Effector memory CD4-positive, alpha-beta T cell (primary cell): ENCODE measurements around the gene DUOXA2.
"Not testable (repeated sequence)": the region's sequence is repeated elsewhere in the genome, so short reads cannot be mapped to it uniquely, and the experiment has no call there.

Experiments
- DNase-seq, 3 donors: peaks; one replicate each; pipeline ENCODE4 v3.0.0-alpha.2; 2020
- H3K27ac ChIP-seq: 2 replicates; pipeline ENCODE4 v1.7.0; 2013; ENCODE audit warnings: mild to moderate bottlenecking, low read length, moderate library complexity; ENCODE audit not compliant: insufficient read depth, poor library complexity, severe bottlenecking
- H3K27me3 ChIP-seq: replicated peaks from 2 replicates; pipeline ENCODE4 v1.7.0; 2013; ENCODE audit warnings: mild to moderate bottlenecking, low read length; ENCODE audit not compliant: insufficient read depth, control insufficient read depth, poor library complexity, severe bottlenecking
- H3K36me3 ChIP-seq: 2 replicates; pipeline ENCODE4 v1.7.0; 2013; ENCODE audit warnings: mild to moderate bottlenecking, low read length, moderate library complexity; ENCODE audit not compliant: control insufficient read depth, insufficient read depth
- H3K4me1 ChIP-seq: 2 replicates; pipeline ENCODE4 v1.7.0; 2013; ENCODE audit warnings: low read length, mild to moderate bottlenecking; ENCODE audit not compliant: control insufficient read depth, insufficient read depth, poor library complexity, severe bottlenecking
- H3K4me3 ChIP-seq: 2 replicates; pipeline ENCODE4 v1.7.0; 2013; ENCODE audit warnings: low read length, low read depth, mild to moderate bottlenecking; ENCODE audit not compliant: insufficient read depth, poor library complexity, severe bottlenecking
- H3K9me3 ChIP-seq: 2 replicates; pipeline ENCODE4 v1.7.0; 2013; ENCODE audit warnings: mild to moderate bottlenecking, low read length, moderate library complexity; ENCODE audit not compliant: control insufficient read depth

The DUOXA2 gene

GRCh38 chr15:45135705-45136377 lies 21.7 kb downstream of the DUOXA2 start:
- H3K9me3 ChIP-seq, DNase-seq, H3K4me1 ChIP-seq, H3K4me3 ChIP-seq, H3K27ac ChIP-seq, H3K36me3 ChIP-seq: not testable (repeated sequence)
- peaks cover 25% of the 10 kb centered on the region for H3K27me3 ChIP-seq

DNA sequence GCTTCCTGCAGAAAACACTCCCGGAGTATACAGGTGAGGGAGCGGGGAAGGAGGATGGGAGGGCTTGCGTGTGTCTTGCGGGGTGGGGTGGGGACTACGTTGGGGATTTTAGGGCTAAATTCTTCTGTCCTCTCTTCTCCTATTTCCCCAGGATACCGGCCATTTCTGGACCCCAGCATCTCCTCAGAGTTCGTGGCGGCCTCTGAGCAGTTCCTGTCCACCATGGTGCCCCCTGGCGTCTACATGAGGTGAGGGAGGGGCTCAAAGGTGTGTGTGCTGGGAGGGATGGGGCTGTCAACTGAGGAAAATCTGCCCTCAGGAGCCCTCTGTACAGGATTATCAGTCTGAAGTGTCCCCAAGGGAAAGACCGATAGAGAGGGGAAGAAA lies 22.2 kb downstream of the DUOXA2 start:
- DNase-seq: no peak
- Histone ChIP-seq H3K4me3 (no peak overlapping the region), H3K27me3 (peaks cover 25% of the 10 kb centered on the region), H3K9me3 (no peaks in the 10 kb centered on the region), H3K4me1 (peaks cover 5% of the 10 kb centered on the region), H3K36me3 (no peaks in the 10 kb centered on the region), H3K27ac (no peak overlapping the region)

GRCh38 chr15:45137703-45138102 lies 23.6 kb downstream of the DUOXA2 start:
- Histone ChIP-seq H3K27me3 (peaks cover 25% of the 10 kb centered on the region), H3K27ac (no peak overlapping the region), H3K36me3 (no peaks in the 10 kb centered on the region), H3K4me1 (peaks cover 5% of the 10 kb centered on the region), H3K9me3 (no peaks in the 10 kb centered on the region), H3K4me3 (no peak overlapping the region)
- no peak for DNase-seq

DNA sequence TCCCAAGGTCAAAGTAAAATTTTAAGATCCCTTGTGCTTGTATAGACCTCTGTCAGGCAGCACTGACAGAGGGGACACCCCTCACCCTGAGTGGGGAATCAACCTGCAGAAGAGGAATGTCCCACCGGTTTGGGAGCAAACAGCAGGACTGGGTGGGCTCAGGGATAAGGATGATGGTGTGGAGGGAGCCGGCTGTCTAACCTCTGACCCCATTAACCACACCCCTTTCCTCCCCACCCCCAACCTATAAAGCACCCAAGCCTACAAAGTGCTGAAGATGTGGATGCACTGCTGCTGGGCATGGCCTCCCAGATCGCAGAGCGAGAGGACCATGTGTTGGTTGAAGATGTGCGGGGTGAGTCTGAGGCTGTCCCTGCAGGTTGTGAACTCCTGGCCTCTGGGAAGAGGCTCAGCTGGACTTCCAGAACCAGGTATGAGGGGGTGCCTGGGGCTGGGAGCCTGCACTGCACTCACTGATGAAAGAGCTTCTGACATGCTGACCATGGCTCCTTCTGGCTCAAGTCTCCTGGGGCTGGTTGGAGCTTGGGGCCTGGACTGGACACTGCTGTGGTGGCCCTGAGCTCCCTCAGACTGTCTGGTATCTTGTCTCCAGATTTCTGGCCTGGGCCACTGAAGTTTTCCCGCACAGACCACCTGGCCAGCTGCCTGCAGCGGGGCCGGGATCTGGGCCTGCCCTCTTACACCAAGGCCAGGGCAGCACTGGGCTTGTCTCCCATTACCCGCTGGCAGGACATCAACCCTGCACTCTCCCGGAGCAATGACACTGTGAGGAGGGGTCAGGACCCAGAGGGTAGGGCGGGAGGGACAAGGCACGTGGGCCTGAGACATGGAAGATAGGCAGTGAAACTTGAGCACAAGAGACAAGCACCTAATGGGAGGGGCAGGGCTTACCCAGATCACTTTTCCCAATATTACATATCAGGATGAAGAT lies 25.0 kb downstream of the DUOXA2 start:
- H3K27me3 ChIP-seq: peaks cover 20% of the 10 kb centered on the region
- DNase-seq: no peak
- no peaks in the 10 kb centered on the region for H3K9me3 ChIP-seq
- H3K36me3 ChIP-seq: no peaks in the 10 kb centered on the region
- H3K4me1 ChIP-seq: peaks cover 5% of the 10 kb centered on the region
- no peak overlapping the region for H3K4me3 ChIP-seq
- no peak overlapping the region for H3K27ac ChIP-seq

- no peaks in the 10 kb centered on the region for H3K36me3 ChIP-seq
- no peak overlapping the region for H3K27ac ChIP-seq
- no peak overlapping the region for H3K4me3 ChIP-seq
- peaks cover 17% of the 10 kb centered on the region for H3K27me3 ChIP-seq
- DNase-seq: no peak
- H3K9me3 ChIP-seq: no peaks in the 10 kb centered on the region
- H3K4me1 ChIP-seq: peaks cover 5% of the 10 kb centered on the region
These were observed 25.6 kb downstream of the DUOXA2 start for GRCh38 chr15:45139770-45140169.

DNA sequence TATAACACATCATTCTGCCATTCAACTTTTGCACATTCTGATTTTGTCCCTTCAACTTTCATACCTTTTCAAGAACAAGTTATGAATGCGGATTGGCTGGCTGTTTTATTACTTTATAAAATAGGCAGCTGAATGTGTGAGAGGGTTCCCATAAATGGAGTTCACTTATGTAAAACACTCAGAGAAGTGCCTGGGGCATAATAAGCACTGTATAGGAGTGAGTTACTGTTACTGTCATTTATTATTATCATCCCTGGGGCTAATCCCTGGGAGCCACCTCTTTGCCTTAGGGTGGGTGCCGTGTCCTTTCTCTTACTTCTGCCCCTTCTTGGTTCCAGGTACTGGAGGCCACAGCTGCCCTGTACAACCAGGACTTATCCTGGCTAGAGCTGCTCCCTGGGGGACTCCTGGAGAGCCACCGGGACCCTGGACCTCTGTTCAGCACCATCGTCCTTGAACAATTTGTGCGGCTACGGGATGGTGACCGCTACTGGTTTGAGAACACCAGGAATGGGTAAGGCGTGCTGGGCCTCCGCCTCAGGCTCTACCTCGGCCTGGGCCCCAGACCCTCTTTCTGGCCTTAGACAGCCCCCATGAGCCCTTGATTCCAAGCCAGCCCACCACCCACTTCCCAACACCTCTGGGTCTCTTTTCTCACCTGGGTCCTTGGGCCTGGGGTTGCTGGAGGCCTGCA lies 26.6 kb downstream of the DUOXA2 start:
- Histone ChIP-seq H3K4me3 (no peak overlapping the region), H3K4me1 (no peaks in the 10 kb centered on the region), H3K27ac (no peak overlapping the region), H3K36me3 (no peaks in the 10 kb centered on the region), H3K9me3 (no peaks in the 10 kb centered on the region), H3K27me3 (peaks cover 12% of the 10 kb centered on the region)
- DNase-seq: no peak

DNA sequence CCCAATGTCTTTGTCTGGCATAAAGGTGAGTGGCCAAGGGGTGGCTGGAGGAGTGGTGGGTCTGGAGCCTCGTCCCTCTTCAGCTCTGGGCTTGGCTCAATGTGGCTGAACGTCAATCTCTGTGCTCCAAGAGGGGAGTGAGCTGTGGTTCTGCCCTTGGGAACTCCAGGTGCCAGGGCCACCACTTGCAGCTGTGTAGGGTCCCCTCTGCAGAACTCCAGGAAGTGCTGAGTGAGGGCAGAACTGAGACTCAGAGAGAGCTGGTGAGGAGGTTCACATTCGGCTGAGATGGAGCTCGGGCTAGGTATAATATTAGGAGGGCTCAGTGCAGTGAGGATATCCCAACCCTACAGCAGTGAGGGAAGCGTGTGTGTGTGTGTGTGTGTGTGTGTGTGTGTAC lies 27.3 kb downstream of the DUOXA2 start:
- H3K9me3 ChIP-seq: no peaks in the 10 kb centered on the region
- no peak overlapping the region for H3K4me3 ChIP-seq
- no peaks in the 10 kb centered on the region for H3K4me1 ChIP-seq
- H3K27me3 ChIP-seq: peaks cover 6% of the 10 kb centered on the region
- no peaks in the 10 kb centered on the region for H3K36me3 ChIP-seq
- no peak for DNase-seq
- H3K27ac ChIP-seq: no peak overlapping the region

DNA sequence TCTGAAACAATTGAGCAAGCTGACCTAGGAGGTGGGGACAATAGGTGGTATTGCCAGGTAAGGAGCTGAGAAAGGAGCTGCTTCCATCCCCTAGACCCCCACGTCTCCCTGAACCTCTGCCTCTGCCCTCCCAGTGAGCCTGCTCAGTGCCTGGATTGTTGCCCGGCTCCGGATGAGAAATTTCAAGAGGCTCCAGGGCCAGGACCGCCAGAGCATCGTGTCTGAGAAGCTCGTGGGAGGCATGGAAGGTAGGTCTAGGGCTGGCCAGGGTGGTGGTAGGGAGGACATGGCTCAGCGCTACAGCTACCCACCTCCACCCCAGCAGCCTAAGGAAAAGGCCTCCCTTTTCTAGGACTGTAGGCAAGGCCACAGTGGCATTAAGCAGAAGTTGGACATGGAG lies 28.9 kb downstream of the DUOXA2 start:
- Histone ChIP-seq H3K4me3 (no peak overlapping the region), H3K36me3 (no peaks in the 10 kb centered on the region), H3K9me3 (no peaks in the 10 kb centered on the region), H3K27ac (no peak overlapping the region), H3K27me3 (no peaks in the 10 kb centered on the region), H3K4me1 (no peaks in the 10 kb centered on the region)
- DNase-seq: no peak

GRCh38 chr15:45143946-45144345 lies 29.8 kb downstream of the DUOXA2 start:
- H3K36me3 ChIP-seq: no peaks in the 10 kb centered on the region
- no peaks in the 10 kb centered on the region for H3K4me1 ChIP-seq
- H3K4me3 ChIP-seq: no peak overlapping the region
- H3K9me3 ChIP-seq: no peaks in the 10 kb centered on the region
- no peaks in the 10 kb centered on the region for H3K27me3 ChIP-seq
- no peak for DNase-seq
- H3K27ac ChIP-seq: no peak overlapping the region

DNA sequence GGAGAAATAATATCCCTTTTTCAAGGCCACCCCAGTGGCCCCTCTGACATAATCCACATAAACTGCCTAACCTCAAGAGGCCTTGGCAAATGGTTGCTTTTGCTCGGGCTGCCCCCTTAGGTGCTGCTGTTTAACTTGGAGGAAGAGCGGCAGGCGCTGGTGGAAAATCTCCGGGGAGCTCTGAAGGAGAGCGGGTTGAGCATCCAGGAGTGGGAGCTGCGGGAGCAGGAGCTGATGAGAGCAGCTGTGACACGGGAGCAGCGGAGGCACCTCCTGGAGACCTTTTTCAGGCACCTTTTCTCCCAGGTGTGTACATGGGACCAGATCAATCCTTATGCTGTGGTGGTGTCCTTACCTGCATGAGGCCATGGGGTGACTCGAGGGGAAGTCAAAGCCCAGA lies 30.6 kb downstream of the DUOXA2 start:
- no peak for DNase-seq
- no peaks in the 10 kb centered on the region for H3K27me3 ChIP-seq

More for the DNA sequence above, 30.6 kb downstream of the DUOXA2 start:
- H3K4me3 ChIP-seq: no peak overlapping the region
- H3K9me3 ChIP-seq: no peaks in the 10 kb centered on the region
- no peaks in the 10 kb centered on the region for H3K36me3 ChIP-seq
- H3K4me1 ChIP-seq: no peaks in the 10 kb centered on the region
- no peak overlapping the region for H3K27ac ChIP-seq
